Activated CD8-positive, alpha-beta T cell treated with anti-CD3 and anti-CD28 coated beads for 36 hours (primary cell): Measurements from ENCODE around the gene ADAMTS2. TPM values are rescaled to one million over a fixed set of nuclear protein-coding genes. Genes with fewer than 3 reads are reported as not detected.

Experiments
- ATAC-seq: fragments of 200-7000 bp; cut with Tn5 transposase; one replicate; pipeline ENCODE4 v1.10.0; 2021; ENCODE audit warnings: mild to moderate bottlenecking, moderate library complexity
- CTCF ChIA-PET: fragments of 350-600 bp; sonication (Branson Sonifier 250); formaldehyde crosslinking; loops from one replicate; lab custom pipeline; 2021; ENCODE audit warnings: antibody characterized with exemption; lab: Charles Lee
- POLR2A ChIA-PET: fragments of 350-600 bp; sonication (Branson Sonifier 250); formaldehyde crosslinking; loops from one replicate; lab custom pipeline; 2021; ENCODE audit warnings: antibody characterized with exemption; lab: Charles Lee
- DNase-seq: peaks from one replicate; pipeline ENCODE4 v3.0.0-alpha.2; 2020
- H3K27ac Mint-ChIP-seq: one replicate; pipeline ENCODE4 v1.8.0; 2021; ENCODE audit warnings: mild to moderate bottlenecking, mixed read lengths
- H3K27me3 Mint-ChIP-seq: one replicate; pipeline ENCODE4 v1.8.0; 2021; ENCODE audit warnings: mixed read lengths
- H3K36me3 Mint-ChIP-seq: one replicate; pipeline ENCODE4 v1.8.0; 2021; ENCODE audit warnings: low read depth, mixed read lengths
- H3K4me1 Mint-ChIP-seq: one replicate; pipeline ENCODE4 v1.8.0; 2021; ENCODE audit warnings: low read depth, mixed read lengths
- H3K4me3 Mint-ChIP-seq: one replicate; pipeline ENCODE4 v1.8.0; 2021; ENCODE audit warnings: mild to moderate bottlenecking, moderate library complexity, mixed read lengths
- H3K9me3 Mint-ChIP-seq: one replicate; pipeline ENCODE4 v1.8.0; 2021; ENCODE audit warnings: mixed read lengths
- intact Hi-C: fragments of 100-400 bp; cut with micrococcal nuclease; formaldehyde crosslinking; loops from one replicate; pipeline ENCODE4 v1.10.0; 2022
- total RNA-seq, 2 experiments: library from RNA; stranded (reverse); gene quantifications; one replicate each; pipeline ENCODE4 v1.2.3, GENCODE V29; 2021
- TF ChIP-seq, protein P1 (sequence below): fragments of 200-600 bp; IDR thresholded peaks from one replicate; pipeline ENCODE4 v1.8.0; 2022; ENCODE audit warnings: antibody characterized with exemption, mild to moderate bottlenecking

ADAMTS2 gene
- total RNA-seq, 2 experiments from 2014 or later: not detected

DNA sequence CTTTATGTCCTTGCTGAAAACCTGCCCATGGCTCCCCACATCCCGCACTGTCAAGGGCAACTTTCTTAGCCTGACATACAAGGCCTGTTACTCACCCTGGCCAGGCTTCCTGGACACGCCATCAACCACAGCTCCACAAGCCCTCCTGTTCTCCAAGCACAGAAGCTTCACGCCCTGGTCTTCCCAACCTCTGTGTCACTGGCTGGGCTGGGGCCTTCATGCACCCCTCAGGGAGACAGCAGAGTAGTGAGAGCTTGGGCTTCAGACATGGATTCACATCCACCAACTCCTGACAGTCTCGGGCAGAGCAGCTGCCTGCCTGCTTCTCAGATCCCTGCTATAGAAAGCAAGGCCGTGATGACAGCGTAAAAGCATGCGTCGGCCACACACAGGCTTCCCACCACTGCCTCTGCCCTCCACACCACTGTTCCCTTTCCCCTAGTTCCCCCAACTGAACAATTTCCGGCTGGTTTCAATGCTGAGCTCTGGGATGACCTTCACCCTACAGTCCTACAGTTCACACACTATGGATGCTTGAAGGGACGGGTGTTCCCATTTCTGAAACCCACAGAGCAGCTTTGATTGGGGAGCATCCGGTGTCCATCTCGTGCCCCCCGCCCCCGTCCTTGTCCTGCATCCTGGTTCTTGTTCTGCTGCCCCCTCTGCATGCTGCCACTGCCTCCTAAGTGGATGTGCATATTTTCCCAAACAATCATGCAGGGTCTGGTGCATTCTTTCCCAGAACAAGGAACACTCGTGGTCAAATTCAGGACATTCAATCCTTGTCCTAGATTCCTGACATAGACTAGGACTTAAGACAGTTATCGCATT lies 33.4 kb upstream of the ADAMTS2 start:
- intact Hi-C loops: no loop called here
- ChIA-PET CTCF (no interaction called here), POLR2A (no interaction called here)
- Mint-ChIP-seq H3K27ac (no peak overlapping the region), H3K27me3 (no peaks in the 10 kb centered on the region), H3K4me3 (no peak overlapping the region), H3K4me1 (no peaks in the 10 kb centered on the region), H3K36me3 (no peaks in the 10 kb centered on the region), H3K9me3 (no peaks in the 10 kb centered on the region)
- ATAC-seq (no peak), DNase-seq (no peak)
- TF ChIP-seq, protein P1, sequence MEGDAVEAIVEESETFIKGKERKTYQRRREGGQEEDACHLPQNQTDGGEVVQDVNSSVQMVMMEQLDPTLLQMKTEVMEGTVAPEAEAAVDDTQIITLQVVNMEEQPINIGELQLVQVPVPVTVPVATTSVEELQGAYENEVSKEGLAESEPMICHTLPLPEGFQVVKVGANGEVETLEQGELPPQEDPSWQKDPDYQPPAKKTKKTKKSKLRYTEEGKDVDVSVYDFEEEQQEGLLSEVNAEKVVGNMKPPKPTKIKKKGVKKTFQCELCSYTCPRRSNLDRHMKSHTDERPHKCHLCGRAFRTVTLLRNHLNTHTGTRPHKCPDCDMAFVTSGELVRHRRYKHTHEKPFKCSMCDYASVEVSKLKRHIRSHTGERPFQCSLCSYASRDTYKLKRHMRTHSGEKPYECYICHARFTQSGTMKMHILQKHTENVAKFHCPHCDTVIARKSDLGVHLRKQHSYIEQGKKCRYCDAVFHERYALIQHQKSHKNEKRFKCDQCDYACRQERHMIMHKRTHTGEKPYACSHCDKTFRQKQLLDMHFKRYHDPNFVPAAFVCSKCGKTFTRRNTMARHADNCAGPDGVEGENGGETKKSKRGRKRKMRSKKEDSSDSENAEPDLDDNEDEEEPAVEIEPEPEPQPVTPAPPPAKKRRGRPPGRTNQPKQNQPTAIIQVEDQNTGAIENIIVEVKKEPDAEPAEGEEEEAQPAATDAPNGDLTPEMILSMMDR: no peak

DNA sequence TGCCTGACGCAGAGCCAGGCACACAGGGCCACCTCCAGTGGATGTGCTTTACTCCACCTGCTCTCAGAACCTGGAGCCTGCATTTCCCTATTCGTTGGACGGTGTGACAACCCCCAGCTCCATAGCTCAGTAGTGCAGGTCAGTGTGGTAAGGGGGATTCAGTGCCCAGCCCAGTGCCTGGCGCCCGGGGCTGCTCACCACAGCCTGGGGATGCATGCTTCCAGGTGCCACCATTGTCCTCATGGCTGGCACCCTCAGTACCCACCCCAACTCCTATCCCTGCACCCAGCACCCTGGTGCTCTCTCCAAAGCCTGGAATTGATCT lies 32.8 kb upstream of the ADAMTS2 start:
- ATAC-seq: no peak
- POLR2A ChIA-PET: no interaction called here
- Mint-ChIP-seq H3K9me3 (no peaks in the 10 kb centered on the region), H3K36me3 (no peaks in the 10 kb centered on the region), H3K4me3 (no peak overlapping the region), H3K27ac (no peak overlapping the region), H3K4me1 (no peaks in the 10 kb centered on the region), H3K27me3 (no peaks in the 10 kb centered on the region)
- CTCF ChIA-PET: no interaction called here
- intact Hi-C loops: no loop called here
- TF ChIP-seq, protein P1: no peak
- DNase-seq: no peak

DNA sequence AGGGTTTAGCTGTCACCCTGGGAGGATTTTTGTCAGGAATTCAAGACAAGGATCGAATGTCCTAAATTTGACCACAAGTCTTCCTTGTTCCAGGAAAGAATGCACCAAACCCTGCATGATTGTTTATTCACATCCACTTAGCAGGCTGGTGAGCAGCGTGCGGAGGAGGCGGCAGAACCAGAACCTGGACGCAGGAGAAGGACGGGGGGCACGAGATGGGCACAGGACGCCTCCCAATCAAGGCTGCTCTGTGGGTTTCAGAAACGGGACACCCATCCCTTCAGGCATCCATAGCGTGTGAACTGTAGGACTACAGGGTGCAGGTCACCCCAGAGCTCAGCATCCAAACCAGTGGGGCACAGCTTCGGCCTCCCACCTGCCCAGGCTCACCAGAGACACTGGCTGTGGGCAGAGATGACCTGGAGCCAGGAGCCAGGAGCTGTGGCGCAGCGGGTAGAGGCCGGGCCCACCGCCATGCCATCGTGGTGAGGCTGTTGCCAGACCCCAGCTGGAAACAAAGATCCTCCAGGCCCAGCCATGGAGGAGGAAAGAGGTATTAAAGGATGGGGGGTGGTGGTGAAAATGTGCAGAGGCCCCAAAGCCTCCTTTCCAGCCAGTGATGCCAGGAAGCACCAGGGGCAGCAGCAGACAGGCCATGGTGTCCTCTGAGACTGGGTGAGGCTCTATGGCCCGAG lies 32.3 kb upstream of the ADAMTS2 start:
- intact Hi-C loops: no loop called here
- Mint-ChIP-seq H3K9me3 (no peaks in the 10 kb centered on the region), H3K4me3 (no peak overlapping the region), H3K36me3 (no peaks in the 10 kb centered on the region), H3K4me1 (no peaks in the 10 kb centered on the region), H3K27me3 (no peaks in the 10 kb centered on the region), H3K27ac (no peak overlapping the region)
- TF ChIP-seq, protein P1: no peak
- ATAC-seq (no peak), DNase-seq (no peak)
- ChIA-PET CTCF (no interaction called here), POLR2A (no interaction called here)

DNA sequence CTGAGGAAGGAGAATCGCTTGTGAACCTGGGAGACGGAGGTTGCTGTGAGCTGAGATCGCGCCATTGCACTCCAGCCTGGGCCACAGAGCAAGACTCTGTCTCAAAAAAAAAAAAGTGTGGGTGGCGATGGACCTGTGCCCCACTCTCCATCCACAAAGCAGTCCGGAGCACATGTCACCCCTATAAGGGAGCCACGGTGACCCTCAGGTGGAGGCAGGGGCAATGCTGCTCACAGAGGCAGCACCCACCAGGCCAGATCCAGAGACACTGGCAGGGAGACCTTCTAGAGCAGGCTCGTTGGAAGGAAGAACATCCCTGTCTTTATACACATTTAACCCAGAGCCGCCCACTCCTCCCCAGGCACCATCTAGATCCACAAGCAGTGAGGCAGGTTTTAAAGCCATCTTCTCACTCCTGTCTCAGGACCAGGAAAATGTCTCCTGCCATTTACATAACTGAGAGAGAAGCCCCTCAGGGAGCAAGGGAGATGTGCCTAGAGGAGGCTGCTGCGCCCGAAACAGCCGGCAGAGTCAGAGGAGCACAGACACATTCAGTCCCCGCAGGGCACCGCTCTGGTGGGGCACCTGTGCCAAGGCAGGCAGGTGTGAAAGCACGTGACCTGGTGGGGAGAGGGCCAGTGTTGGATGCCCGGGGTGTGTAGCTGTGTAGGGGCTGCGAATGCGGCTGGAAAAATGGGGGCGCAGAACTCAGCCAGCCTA lies 31.6 kb upstream of the ADAMTS2 start:
- TF ChIP-seq, protein P1: no peak
- H3K4me1 Mint-ChIP-seq: no peaks in the 10 kb centered on the region
- no peaks in the 10 kb centered on the region for H3K27me3 Mint-ChIP-seq
- no peaks in the 10 kb centered on the region for H3K36me3 Mint-ChIP-seq
- H3K4me3 Mint-ChIP-seq: no peak overlapping the region
- H3K27ac Mint-ChIP-seq: no peak overlapping the region
- CTCF ChIA-PET: no interaction called here
- DNase-seq (no peak), ATAC-seq (no peak)
- intact Hi-C loops: no loop called here
- POLR2A ChIA-PET: no interaction called here
- H3K9me3 Mint-ChIP-seq: no peaks in the 10 kb centered on the region
